HG03442 (cell line): ENCODE results near the gene SIMC1.
"Not testable (repeated sequence)": the region's sequence is repeated elsewhere in the genome, so short reads cannot be mapped to it uniquely, and the experiment has no call there.

Experiments used
- ATAC-seq: cut with Tn5 transposase; IDR thresholded peaks from one replicate; pipeline ENCODE4 v1.9.1; 2021; ENCODE audit warnings: mild to moderate bottlenecking, moderate library complexity; ENCODE audit not compliant: unreplicated experiment

Gene SIMC1

GRCh38 chr5:176290057-176290840 is 52.0 kb downstream of the SIMC1 start:
- not testable (repeated sequence) for ATAC-seq

- ATAC-seq: not testable (repeated sequence)
These were observed 67.1 kb downstream of the SIMC1 start for GRCh38 chr5:176305356-176305755.

DNA sequence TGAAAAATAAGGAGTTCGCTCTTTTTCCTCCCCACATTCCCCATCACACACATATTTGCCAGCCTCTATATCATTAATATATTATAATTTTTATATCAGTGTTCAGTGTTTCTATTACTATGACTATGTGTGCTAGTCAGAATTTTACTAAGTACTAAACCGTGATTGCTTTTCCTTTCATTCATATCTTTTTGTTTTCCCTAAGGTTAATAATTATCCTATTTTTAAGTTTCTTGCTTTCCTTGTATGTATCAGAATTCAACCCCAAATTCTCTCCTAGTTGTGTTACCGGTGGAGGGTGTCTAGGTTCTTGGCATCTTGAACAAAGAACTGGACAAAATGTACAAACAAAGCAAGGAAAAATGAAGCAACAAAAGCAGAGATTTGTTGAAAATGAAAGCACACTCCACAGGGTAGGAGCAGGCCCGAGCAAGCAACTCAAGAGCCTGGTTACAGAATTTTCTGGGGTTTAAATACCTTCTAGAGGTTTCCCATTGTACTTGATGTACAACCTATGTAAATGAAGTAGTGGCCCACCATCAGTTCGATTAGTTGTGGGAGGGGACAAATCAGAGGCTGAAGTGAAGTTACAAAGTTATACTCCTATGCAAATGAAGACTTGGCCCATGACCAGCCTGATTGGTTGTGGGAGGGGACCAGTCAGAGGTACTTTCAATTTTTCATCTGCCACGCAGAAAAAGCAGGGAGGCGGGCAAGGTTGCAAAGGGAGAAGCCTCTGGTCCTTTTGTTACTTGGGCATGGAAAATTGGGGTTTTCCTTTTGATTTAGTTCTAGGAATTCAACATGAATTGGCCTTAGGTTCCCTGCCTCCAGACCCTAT is 79.5 kb downstream of the SIMC1 start:
- no peak for ATAC-seq

- no peak for ATAC-seq
These were observed 81.8 kb downstream of the SIMC1 start for GRCh38 chr5:176319827-176320554.

DNA sequence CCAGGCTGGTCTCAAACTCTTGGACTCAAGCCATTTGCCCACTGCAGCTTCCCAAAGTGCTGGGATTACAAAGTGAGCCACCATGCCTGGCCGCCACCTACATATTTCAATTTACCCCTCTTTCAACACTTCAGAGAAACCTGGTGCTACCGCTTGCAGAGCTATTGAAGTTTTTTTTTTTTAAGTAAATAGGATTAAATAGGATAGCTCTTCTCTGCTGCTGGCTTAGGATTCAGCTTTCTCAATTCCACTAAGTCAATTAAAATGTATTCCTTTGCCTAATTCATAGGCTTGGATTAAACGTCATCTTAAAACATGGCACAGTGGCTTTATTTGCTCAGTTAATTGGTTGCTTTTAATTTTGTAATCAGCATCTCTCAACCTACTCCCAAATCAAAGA is 82.4 kb downstream of the SIMC1 start:
- no peak for ATAC-seq

DNA sequence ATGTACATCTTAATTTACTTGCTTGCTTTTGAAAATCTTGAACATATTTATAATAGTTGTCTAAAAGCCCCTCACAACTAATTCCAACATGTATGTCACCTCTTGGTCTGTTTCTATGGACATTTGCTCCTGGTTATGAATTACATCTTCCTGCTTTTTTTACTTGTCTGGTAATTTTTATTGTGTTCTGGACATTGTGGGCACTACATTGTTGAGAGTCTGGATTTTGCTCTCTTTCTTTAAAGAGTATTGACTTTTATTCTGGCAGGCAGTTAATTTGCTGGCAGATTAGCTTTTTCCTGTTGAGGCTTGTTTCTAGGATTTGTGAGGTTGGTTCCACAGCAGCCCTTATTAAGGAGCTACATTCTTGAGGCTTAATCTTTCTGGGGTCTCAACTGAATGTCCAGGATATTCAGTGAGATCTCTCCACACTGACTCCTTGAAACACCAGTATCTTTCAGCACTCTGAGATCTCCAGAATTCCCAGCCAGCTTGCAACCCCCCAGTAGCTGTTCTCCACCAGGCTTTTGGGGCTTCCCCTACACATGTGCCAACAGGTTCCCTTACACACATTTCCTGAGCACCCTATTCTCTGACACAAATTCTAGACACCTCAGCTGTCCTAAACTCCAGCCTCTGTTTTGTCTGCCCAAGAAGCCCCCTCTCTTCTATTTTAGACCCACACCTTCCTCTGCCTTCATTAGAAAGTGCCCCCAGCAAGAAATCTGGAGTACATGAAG is 96.0 kb downstream of the SIMC1 start:
- ATAC-seq: no peak

GRCh38 chr5:176337913-176338312 is 99.7 kb downstream of the SIMC1 start:
- no peak for ATAC-seq

- no peak for ATAC-seq
These were observed 101.1 kb downstream of the SIMC1 start for GRCh38 chr5:176339304-176339703.

DNA sequence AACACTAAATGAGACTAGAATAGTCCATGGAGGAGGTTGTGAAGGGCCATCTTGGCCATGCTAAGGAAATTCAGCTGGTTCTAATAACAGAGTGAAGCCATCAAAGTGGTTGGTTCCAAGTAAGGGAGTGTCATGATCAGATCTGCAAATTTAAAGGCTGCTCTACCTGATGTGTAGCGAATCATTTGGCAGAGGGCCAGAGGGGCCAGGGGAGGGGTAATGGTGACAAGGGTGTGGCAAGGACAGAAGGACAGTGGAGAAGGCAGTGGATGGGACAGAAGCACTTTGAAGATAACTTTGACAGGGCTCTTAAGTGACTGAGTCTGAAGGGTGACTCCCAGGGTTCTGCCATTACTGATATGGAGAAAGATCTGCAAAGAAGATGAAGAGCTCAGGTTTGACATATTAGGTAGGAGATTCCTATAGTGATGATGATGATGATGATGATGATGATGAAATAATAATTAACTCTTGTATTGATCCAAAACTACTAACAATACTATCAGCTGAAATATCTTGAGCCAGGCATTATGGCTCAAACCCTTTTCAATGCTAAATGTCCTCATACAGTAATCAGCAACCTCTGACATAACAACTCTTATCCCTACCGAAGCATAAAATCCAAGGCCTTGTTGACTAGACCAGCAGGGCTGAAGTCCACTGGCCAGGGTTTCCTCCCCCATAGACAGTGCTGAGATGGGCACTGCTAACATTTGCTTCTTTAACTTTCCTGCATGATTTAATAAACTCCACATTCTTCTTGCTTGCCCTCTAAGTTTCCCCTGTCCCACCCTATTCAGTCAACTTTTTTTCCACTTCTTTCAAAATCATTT is 103.3 kb downstream of the SIMC1 start:
- no peak for ATAC-seq

DNA sequence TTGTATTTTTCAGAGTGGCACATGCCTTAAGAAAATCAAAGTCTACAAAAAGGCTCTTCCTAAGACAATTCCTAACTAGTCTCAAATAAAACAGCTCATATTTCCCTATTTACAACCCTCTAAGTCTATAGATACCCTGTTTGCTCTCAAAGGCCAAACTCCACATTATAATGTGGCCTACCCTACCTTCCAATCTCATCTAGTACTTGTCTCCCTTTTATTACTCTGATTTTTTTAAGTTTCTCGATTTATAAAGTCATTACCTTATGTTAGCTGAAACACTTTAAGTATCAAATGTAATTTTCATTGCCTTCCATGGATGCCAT is 103.9 kb downstream of the SIMC1 start:
- ATAC-seq: no peak

DNA sequence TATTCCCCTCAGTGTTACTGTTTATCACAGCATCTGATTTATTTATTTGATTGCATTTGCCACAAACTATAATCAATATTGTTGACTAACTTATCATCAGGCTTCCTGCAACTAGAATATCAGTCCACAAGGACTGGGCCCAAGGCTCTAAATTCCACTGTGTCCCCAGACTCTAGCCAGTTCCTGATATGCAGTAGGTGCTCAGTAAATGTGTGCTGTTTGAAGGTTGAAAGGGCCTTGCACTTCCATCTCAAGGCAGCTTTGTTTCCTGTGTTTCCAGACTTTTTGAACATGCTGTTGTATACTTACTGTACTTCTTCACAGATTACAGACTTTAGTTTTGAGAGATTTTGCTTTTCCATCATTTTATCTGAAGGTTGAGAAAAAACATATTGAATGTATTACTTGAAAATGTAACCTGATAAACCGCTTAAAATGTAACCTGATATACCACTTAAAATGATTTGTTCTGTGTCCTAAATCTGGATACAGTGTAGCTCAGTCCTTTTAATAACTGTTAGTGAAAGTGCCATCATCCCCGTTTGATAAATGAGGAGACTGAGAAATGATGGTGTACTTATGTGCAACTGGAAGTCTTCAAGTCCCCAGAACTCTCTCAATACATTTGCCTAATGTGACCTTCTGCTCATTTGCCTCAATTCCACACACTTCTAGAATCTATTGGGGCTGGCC is 104.7 kb downstream of the SIMC1 start:
- no peak for ATAC-seq

- no peak for ATAC-seq
These were observed 112.2 kb downstream of the SIMC1 start for GRCh38 chr5:176350416-176350815.

DNA sequence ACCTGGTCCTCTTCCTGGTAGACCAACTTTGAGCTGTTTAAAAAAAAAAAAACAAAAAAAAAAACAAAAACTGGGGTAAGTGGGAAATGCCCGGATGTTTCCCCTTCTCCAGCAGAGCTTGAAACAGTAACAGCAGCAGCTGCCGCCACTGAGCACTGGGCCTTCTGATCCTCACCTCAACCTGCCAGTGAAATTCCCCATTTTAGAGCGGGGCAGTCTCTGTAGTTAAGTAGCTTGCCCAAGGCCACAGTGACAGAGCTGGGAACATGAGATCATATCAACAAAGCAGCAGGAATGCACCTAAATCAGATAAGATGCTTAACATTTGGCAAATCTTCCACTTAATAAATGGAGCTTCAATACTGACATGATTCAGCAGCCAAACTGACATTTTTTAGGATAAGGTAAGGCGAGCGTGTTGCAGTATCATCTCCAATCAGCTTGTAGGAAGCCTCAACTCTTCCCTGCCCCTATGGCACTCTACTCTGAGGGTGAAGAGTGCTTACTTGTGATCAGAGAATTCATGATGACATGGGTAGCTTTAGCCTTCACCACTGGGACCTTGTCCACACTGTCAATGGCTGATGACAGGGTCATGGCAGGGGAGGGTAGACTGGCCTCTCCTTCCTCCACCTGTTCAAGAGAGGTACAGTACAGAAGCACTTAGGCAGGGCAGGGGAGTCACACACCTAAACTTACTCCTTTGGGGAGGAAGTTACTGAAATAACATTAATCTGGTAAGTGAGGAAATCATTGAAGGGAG is 114.1 kb downstream of the SIMC1 start:
- no peak for ATAC-seq

- ATAC-seq: no peak
These were observed 115.3 kb downstream of the SIMC1 start for GRCh38 chr5:176353533-176353932.

DNA sequence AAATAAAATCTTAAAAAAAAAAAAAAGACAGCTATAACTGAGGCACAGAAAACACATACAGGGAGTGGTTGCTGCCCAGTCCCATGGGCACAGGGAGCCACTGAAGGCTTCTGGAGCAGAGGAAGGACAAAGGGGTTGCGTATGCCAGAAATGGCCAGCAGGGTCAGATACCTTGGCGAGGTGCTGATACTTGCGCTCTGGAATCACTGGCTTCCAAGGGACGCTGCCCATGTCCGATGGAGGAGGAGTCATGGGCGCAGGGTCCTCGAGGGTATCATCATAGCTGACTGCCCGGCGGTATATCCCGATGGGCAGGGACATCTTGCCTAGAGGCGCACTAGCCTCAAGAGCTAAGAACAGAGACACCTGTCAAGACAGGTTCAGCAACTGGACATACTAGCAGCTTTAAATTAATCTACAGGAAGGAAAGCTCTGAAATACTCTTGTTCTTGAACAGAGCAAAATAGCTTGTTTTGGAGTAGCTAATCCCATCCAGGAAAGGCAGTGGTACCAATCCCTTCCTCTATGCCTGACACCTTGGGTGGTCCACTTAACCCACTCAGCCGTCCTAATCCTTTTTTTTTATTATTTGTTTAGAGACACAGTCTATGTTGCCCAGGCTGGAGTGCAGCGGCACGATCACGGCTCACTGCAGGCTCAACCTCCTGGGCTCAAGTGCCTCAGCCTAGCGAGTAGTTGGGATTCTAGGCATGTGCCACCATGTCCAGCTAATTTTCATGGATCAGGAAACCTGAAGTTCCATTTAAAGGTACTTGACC is 117.4 kb downstream of the SIMC1 start:
- ATAC-seq: no peak

DNA sequence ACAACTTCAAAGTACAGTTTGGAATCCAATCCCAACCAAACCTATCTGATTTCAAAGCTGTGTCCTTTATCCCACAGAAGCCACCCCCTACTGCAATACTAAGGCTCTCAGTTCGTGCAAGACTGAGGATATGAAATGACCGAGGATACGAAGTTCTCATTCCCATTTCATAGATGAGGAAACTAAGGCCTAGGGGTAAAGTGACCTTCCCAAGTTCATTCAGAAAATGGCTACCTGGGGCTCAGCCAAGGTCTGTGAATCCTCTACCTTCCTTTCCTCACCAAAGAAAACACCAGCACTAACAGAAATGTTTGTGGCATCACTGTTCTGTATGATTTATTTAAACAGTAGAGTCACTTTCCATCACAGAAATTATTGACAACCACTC is 117.9 kb downstream of the SIMC1 start:
- no peak for ATAC-seq

DNA sequence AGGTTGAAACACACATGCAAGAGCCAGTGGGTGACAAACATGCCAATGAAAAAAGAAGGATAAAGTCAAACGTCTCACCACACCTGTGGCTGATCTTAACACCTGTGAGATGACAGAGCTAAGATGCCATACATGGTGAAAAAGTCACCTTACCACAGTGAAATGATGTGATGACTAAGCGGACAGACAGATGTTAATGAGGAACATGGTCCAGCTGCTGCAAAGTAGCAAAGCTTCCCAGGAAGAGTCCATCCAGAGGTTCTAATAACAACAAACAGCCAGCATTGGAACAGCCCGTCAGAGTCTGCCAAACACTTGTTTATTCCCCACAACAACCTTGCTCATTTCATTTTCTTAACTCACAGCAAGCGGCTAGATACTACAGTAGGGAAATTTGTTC is 121.4 kb downstream of the SIMC1 start:
- ATAC-seq: no peak

GRCh38 chr5:176360894-176361436 is 122.7 kb downstream of the SIMC1 start:
- ATAC-seq: no peak
